Sigmoid colon (tissue), 7 donors: ENCODE data around the gene ACLY. TPM values are rescaled to one million over a fixed set of nuclear protein-coding genes. Genes with fewer than 3 reads are reported as not detected.

Source experiments
- DNase-seq: peaks from one replicate; pipeline ENCODE4 v3.0.0-alpha.2; 2019
- H3K27ac ChIP-seq, 4 donors: fragments of 200-600 bp; sonication (generic); one replicate each; pipeline ENCODE4 v1.5.1; 2016 to 2019; ENCODE audit warnings: mild to moderate bottlenecking in 1 of 4
- H3K27me3 ChIP-seq, 3 donors: fragments of 200-600 bp; sonication (generic); one replicate each; pipeline ENCODE4 v1.5.1; 2019; ENCODE audit warnings: mild to moderate bottlenecking in 1 of 3
- H3K36me3 ChIP-seq, 4 donors: fragments of 200-600 bp; sonication (generic); one replicate each; pipeline ENCODE4 v1.5.1; 2016 to 2019
- H3K4me1 ChIP-seq, 4 donors: fragments of 200-600 bp; sonication (generic); one replicate each; pipeline ENCODE4 v1.5.1; 2017 to 2019
- H3K4me3 ChIP-seq, 4 donors: fragments of 200-600 bp; sonication (generic); one replicate each; pipeline ENCODE4 v1.5.1; 2017 to 2019; ENCODE audit warnings: mild to moderate bottlenecking in 2 of 4, moderate library complexity in 1 of 4
- H3K9me3 ChIP-seq, 4 donors: fragments of 200-600 bp in 3 of 4; sonication (generic) in 3 of 4; one replicate each; pipeline versions ENCODE4 v1.5.1 to v1.6.1; 2013 to 2019
- EP300 ChIP-seq, 4 donors: sonication (generic); formaldehyde crosslinking; IDR thresholded peaks; one replicate each; pipeline ENCODE4 v1.6.1; 2017; ENCODE audit warnings: antibody characterized with exemption in 4 of 4
- POLR2A ChIP-seq, 2 donors: fragments of 450-650 bp; IDR thresholded peaks; one replicate each; pipeline ENCODE4 v1.6.1; 2016; ENCODE audit warnings: antibody characterized with exemption in 2 of 2, mild to moderate bottlenecking in 2 of 2, moderate library complexity in 2 of 2
- POLR2AphosphoS5 ChIP-seq, 4 donors: sonication (generic); formaldehyde crosslinking; IDR thresholded peaks; one replicate each; pipeline ENCODE4 v1.6.1; 2017; ENCODE audit warnings: antibody characterized with exemption in 4 of 4
- WGBS, 2 donors: extraction: QIAGEN DNeasy Blood & Tissue Kit; methylation state at CpG; one replicate each; pipeline ENCODE4 v1.1.7; 2013; 5-methylcytosine and 5-hydroxymethylcytosine counted together
- intact Hi-C: fragments of 100-400 bp; cut with DNase I; formaldehyde crosslinking; loops from one replicate; pipeline ENCODE4 v1.15.1; 2023
- polyA plus RNA-seq, 3 donors: library from polyadenylated mRNA; stranded (reverse); fragments of 200-250 nt; gene quantifications; one replicate each; pipeline ENCODE4 v1.2.3, GENCODE V29; 2013
- total RNA-seq, 4 donors: library from RNA; depleted of rRNA; stranded (reverse); fragments of >200 nt; gene quantifications; one replicate each; pipeline ENCODE4 v1.1.0, GENCODE V29; 2016
- TF ChIP-seq, protein P1 (sequence below), 4 experiments: fragments of 450-650 bp in 3 of 4; fragments of 200-600 bp in 1 of 4; IDR thresholded peaks; one replicate each; pipeline ENCODE4 v1.5.1; 2016 to 2019; ENCODE audit warnings: antibody characterized with exemption in 4 of 4, mild to moderate bottlenecking in 3 of 4, moderate library complexity in 2 of 4
- donor health status: healthy with polysubstance abuse.
- donor health status: Bipolar disorder and iron deficiency.
- donor health status: healthy.

The ACLY gene
- total and polyA plus RNA-seq, 7 donors, result 27.0 to 56.2 (median 41.0) TPM

DNA sequence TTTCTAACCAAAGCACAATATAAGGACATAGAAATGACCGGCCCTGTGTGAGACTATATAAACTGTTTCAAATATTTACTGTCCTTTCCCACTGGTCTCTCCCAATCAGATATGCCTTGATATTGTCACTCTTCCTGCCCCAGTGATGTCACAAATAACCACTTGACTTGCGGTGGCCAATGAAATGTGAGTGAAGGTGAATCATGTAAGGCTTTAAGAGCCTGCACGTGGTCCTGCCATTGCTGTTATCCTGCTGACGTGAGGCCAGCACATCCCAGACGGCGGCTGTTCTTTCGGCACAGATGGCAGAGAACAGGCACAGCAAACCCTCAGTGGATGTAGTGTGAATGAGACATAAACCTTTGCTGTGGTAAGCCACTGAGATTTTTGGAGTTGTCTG lies 48.1 kb downstream of the ACLY start:
- no peak for DNase-seq
- WGBS, 2 donors, result 89 to 91% methylated on average over 7 of the region's 7 CpGs
- no peaks in the 10 kb centered on the region for H3K27me3 ChIP-seq
- no peaks in the 10 kb centered on the region for H3K9me3 ChIP-seq
- TF ChIP-seq EP300 (IDR thresholded peaks at IDR 0.05) (no peak), POLR2AphosphoS5 (IDR thresholded peaks at IDR 0.05) (no peak), POLR2A (IDR thresholded peaks at IDR 0.05) (no peak)
- TF ChIP-seq, protein P1, sequence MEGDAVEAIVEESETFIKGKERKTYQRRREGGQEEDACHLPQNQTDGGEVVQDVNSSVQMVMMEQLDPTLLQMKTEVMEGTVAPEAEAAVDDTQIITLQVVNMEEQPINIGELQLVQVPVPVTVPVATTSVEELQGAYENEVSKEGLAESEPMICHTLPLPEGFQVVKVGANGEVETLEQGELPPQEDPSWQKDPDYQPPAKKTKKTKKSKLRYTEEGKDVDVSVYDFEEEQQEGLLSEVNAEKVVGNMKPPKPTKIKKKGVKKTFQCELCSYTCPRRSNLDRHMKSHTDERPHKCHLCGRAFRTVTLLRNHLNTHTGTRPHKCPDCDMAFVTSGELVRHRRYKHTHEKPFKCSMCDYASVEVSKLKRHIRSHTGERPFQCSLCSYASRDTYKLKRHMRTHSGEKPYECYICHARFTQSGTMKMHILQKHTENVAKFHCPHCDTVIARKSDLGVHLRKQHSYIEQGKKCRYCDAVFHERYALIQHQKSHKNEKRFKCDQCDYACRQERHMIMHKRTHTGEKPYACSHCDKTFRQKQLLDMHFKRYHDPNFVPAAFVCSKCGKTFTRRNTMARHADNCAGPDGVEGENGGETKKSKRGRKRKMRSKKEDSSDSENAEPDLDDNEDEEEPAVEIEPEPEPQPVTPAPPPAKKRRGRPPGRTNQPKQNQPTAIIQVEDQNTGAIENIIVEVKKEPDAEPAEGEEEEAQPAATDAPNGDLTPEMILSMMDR (IDR thresholded peaks at IDR 0.05), result no peak
- intact Hi-C loops, result no loop called here
- H3K36me3 ChIP-seq, result peaks cover 5 to 80% (median 20%) of the 10 kb centered on the region in 4 donors
- H3K4me3 ChIP-seq, result no peak overlapping the region
- H3K27ac ChIP-seq, result no peak overlapping the region
- H3K4me1 ChIP-seq, result no peaks in the 10 kb centered on the region

DNA sequence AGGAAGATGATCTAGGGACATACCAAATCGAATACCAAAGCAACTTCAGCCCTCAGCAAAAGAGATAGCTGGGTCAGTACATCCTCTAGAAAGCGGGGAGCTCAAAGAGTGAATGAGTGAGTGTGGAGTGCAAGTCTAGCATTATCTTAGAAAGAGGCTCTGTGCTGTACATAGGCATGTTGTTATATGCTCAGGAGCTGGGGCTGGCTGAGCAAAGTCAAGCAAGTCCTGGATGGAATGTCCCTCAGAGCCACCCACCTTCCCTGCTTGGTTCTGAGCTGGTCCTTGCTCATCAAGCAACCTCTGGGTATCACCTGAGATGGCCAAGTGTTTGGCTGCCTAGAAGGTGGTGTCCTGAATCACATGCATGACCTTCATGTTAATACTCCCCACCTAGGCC lies 48.7 kb downstream of the ACLY start:
- TF ChIP-seq, protein P1 (IDR thresholded peaks at IDR 0.05), result no peak
- no peak for TF ChIP-seq POLR2AphosphoS5 (IDR thresholded peaks at IDR 0.05)
- TF ChIP-seq EP300 (IDR thresholded peaks at IDR 0.05), result no peak
- TF ChIP-seq POLR2A (IDR thresholded peaks at IDR 0.05), result no peak
- no peaks in the 10 kb centered on the region for H3K9me3 ChIP-seq
- H3K4me3 ChIP-seq, result no peak overlapping the region
- H3K36me3 ChIP-seq, result peaks cover 5 to 80% (median 20%) of the 10 kb centered on the region in 4 donors
- no peak for DNase-seq
- no peaks in the 10 kb centered on the region for H3K27me3 ChIP-seq
- no peak overlapping the region for H3K27ac ChIP-seq
- H3K4me1 ChIP-seq, result no peaks in the 10 kb centered on the region
- 89 to 95% methylated on average over 2 of the region's 2 CpGs for WGBS, 2 donors
- intact Hi-C loops, result no loop called here

DNA sequence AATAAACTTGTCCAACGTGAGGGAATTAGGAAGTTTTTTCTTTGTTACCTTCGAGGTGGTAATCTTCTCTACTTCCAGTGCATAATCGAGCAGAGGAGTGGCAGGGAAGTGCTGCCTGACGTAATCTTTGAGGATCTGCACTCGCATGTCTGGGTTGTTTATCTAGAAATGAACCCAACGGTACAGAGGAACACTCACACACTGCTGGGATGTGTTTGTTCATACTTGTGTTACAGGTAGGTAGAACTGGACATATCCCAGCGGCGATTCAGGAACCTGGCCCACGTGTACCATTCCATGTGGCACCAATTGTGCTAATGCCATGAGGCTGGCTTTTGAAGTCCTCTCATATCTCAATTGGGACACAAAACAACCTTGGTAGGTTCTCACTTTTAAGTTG lies 49.3 kb downstream of the ACLY start:
- peaks cover 5 to 76% (median 20%) of the 10 kb centered on the region in 4 donors for H3K36me3 ChIP-seq
- no peak overlapping the region for H3K27ac ChIP-seq
- no peak for TF ChIP-seq POLR2A (IDR thresholded peaks at IDR 0.05)
- TF ChIP-seq, protein P1 (IDR thresholded peaks at IDR 0.05), result no peak
- no peak for TF ChIP-seq POLR2AphosphoS5 (IDR thresholded peaks at IDR 0.05)
- no peak overlapping the region for H3K4me3 ChIP-seq
- intact Hi-C loops, result no loop called here
- no peak for DNase-seq
- 51 to 72% methylated on average over 9 of the region's 9 CpGs for WGBS, 2 donors
- no peaks in the 10 kb centered on the region for H3K9me3 ChIP-seq
- peaks cover 0 to 2% (median 1%) of the 10 kb centered on the region in 4 donors for H3K4me1 ChIP-seq
- H3K27me3 ChIP-seq, result no peaks in the 10 kb centered on the region

DNA sequence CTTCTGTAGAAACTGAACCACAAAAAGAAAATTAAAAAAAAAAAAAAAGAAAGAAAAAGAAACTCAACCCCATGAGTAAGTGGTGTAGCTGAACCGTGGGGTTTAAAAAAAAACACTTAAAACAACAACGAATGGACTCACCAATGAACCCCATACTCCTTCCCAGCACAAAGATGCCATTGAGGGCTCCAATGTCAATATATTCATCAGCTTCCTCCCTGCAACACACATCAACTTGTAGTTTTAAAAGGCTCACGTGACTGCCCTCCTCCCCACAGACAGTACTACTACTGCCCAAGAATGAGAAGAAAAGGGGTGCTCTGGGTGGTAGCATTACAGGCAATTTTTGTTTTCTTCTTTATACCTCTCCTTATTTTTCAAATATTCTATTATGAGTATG lies 50.2 kb downstream of the ACLY start:
- 75 to 76% methylated on average over 3 of the region's 3 CpGs for WGBS, 2 donors
- Histone ChIP-seq H3K9me3 (no peaks in the 10 kb centered on the region), H3K4me3 (no peak overlapping the region), H3K27me3 (no peaks in the 10 kb centered on the region), H3K36me3 (peaks cover 5 to 67% (median 19%) of the 10 kb centered on the region in 4 donors), H3K27ac (no peak overlapping the region), H3K4me1 (peaks cover 0 to 10% (median 10%) of the 10 kb centered on the region in 4 donors)
- DNase-seq, result no peak
- TF ChIP-seq POLR2AphosphoS5 (IDR thresholded peaks at IDR 0.05) (no peak), POLR2A (IDR thresholded peaks at IDR 0.05) (no peak), EP300 (IDR thresholded peaks at IDR 0.05) (no peak)
- TF ChIP-seq, protein P1 (IDR thresholded peaks at IDR 0.05), result no peak
- intact Hi-C loops, result no loop called here

DNA sequence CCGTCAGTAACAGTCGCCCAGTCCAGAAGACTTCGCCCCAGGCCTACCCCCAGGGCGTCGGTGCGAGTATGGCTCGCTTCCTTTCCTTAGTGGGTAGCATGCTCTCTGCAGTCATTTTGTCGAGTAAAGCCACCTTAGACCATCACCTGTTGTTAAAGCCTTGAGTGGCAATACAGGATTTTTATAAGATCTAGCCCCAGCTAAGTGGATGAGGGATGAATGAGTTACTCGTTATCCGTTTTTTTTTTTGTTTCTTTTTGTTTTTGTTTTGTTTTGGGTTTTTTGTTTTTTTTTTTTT lies 53.2 kb downstream of the ACLY start:
- DNase-seq, result no peak
- peak overlapping the region in 3 of 4 donors; percentile 82 to 98 (median 88) for H3K4me3 ChIP-seq
- H3K27me3 ChIP-seq, result no peaks in the 10 kb centered on the region
- H3K36me3 ChIP-seq, result peaks cover 0 to 37% (median 5%) of the 10 kb centered on the region in 4 donors
- H3K4me1 ChIP-seq, result peaks cover 0 to 30% (median 26%) of the 10 kb centered on the region in 4 donors
- peak overlapping the region; percentile 93 to 96 (median 96) for H3K27ac ChIP-seq
- no peak for TF ChIP-seq EP300 (IDR thresholded peaks at IDR 0.05)
- no peak for TF ChIP-seq POLR2AphosphoS5 (IDR thresholded peaks at IDR 0.05)
- TF ChIP-seq POLR2A (IDR thresholded peaks at IDR 0.05), result no peak
- TF ChIP-seq, protein P1 (IDR thresholded peaks at IDR 0.05), result no peak
- WGBS, 2 donors, result 0 to 2% methylated on average over 10 of the region's 10 CpGs
- H3K9me3 ChIP-seq, result no peaks in the 10 kb centered on the region
- intact Hi-C loops, result loop anchor here (1.0 to 2.0 kb wide), 2 partner anchors 53 to 127 kb away; partner anchors contain the start of gene FKBP10
